NT2/D1 (cell line): ENCODE measurements around the gene CASK.
"Not testable (repeated sequence)": the region's sequence is repeated elsewhere in the genome, so short reads cannot be mapped to it uniquely, and the experiment has no call there.

Experiments
- DNase-seq: peaks from one replicate; pipeline ENCODE4 v3.0.0-alpha.2; 2011; ENCODE audit warnings: low read depth, low spot score
- H3K27me3 ChIP-seq: 2 replicates; pipeline ENCODE4 v1.6.0; 2011; ENCODE audit warnings: mild to moderate bottlenecking; ENCODE audit not compliant: insufficient read length, insufficient read depth
- H3K36me3 ChIP-seq: 2 replicates; pipeline ENCODE4 v1.6.1; 2011; ENCODE audit warnings: mild to moderate bottlenecking, low read length, mixed read lengths; ENCODE audit not compliant: insufficient read depth, insufficient read length
- H3K4me1 ChIP-seq: 2 replicates; pipeline ENCODE4 v1.5.1; 2011; ENCODE audit not compliant: insufficient read depth, insufficient read length
- H3K4me3 ChIP-seq: 2 replicates; pipeline ENCODE4 v1.5.1; 2011; ENCODE audit warnings: low read depth; ENCODE audit not compliant: insufficient read length
- H3K9ac ChIP-seq: 2 replicates; pipeline ENCODE4 v1.6.0; 2011; ENCODE audit warnings: low read depth; ENCODE audit not compliant: insufficient read length
- H3K9me3 ChIP-seq: 2 replicates; pipeline ENCODE4 v1.5.1; 2011; ENCODE audit warnings: mild to moderate bottlenecking, low read length; ENCODE audit not compliant: insufficient read depth
- SUZ12 ChIP-seq: IDR thresholded peaks from 2 replicates; pipeline ENCODE4 v1.6.1; 2011; ENCODE audit not compliant: insufficient read length, insufficient read depth; ENCODE audit errors: extremely low read depth
- YY1 ChIP-seq: IDR thresholded peaks from 2 replicates; pipeline ENCODE4 v1.6.1; 2011; ENCODE audit not compliant: insufficient read length, insufficient read depth
- ZNF274 ChIP-seq: IDR thresholded peaks from 2 replicates; pipeline ENCODE4 v1.6.1; 2011; ENCODE audit warnings: mild to moderate bottlenecking, low read depth, low read length

CASK gene

DNA sequence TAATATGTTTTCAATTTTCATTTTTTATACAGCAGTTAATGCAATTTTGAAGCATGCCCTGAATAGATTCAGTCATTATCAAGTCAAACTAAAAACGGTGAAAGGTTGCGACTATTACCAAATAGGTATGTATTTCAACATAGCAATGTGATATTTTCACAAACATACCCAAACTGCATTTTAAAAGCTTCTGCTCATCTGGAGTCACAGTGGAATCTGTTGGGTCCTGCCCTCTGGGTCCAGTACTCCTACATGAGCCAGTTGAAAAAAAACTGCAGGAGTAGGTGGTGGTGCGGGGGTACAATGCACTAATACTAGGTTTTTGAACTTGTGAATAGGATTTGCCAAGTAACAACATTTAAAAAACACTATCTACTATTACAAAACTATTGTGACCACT, 233.6 kb downstream of the CASK start:
- Histone ChIP-seq H3K9ac (no peak overlapping the region), H3K36me3 (no peaks in the 10 kb centered on the region), H3K4me1 (no peaks in the 10 kb centered on the region), H3K4me3 (no peak overlapping the region), H3K27me3 (no peaks in the 10 kb centered on the region), H3K9me3 (no peaks in the 10 kb centered on the region)
- no peak for TF ChIP-seq YY1
- TF ChIP-seq SUZ12 = no peak
- TF ChIP-seq ZNF274 = no peak
- DNase-seq = no peak

DNA sequence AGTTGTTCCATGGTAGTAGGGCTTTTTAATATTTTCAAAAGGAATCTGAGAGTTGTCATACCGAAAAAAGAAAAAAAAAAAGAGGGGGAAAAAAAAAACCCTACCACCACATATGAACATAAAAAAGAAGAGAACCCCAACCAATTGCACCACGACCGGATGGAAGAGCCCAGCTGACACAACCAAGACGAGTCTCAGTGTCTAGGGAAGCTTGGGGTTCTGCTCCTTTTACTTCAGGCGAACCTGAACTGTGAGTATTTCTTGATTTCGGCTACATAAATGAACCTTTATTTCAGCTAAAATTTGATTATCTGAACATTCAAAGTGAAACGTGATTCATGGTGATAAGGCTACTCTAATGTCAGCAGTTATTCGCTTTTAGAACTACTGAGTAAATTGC, 234.5 kb downstream of the CASK start, which contains the start of gene GPR34:
GPR34 (plus strand) TSS at position 139 of the 400 bp plus-strand sequence. CDS start 6,661 bp downstream, outside the sequence.
- Histone ChIP-seq H3K4me1 (no peaks in the 10 kb centered on the region), H3K27me3 (no peaks in the 10 kb centered on the region), H3K4me3 (no peak within 1 kb of the TSS), H3K9me3 (no peaks in the 10 kb centered on the region), H3K36me3 (no peaks in the 10 kb centered on the region), H3K9ac (no peak within 1 kb of the TSS)
- DNase-seq = no peak
- TF ChIP-seq SUZ12 = no peak
- TF ChIP-seq YY1 = no peak
- TF ChIP-seq ZNF274 = no peak

DNA sequence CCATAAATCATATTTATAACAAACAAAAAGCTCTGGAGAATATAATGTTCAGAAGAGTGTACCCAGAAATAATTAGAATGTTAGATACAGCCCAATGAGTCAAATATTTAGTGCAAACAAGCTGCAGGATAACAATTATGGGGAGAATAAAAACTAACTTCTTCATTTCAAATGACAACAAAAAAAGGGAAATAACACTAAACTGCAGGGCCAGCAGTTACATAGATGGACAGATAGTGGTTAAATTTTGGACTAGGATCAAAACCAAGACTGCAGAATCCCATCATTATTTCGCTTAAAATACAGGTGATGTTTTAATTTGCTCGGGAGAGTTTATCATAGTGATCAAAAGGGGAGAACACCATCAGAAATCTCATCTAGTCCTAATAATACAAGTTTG, 235.2 kb downstream of the CASK start:
- Histone ChIP-seq H3K9me3 (no peaks in the 10 kb centered on the region), H3K4me3 (no peak overlapping the region), H3K36me3 (no peaks in the 10 kb centered on the region), H3K4me1 (no peaks in the 10 kb centered on the region), H3K27me3 (no peaks in the 10 kb centered on the region), H3K9ac (no peak overlapping the region)
- no peak for DNase-seq
- TF ChIP-seq SUZ12 = no peak
- TF ChIP-seq ZNF274 = no peak
- TF ChIP-seq YY1 = no peak

DNA sequence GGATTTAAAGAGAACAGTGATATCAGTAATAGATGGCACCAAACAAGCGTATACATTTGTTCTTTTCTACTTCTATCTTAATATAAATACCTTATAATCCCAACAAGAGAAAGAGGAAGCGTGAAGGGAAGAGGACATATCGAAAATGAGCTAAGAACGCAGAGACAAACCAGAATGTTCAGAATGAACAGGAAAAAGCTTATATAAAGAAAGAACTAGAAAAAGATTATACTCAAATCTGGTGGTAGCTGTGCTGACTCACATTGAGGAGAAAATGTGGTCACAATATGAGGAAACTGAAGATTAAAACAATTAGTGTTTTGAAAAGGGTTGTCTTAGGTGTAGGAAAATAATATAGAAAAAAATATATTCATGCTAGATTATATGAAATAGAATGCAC, 236.6 kb downstream of the CASK start:
- no peaks in the 10 kb centered on the region for H3K4me1 ChIP-seq
- DNase-seq = no peak
- no peak overlapping the region for H3K4me3 ChIP-seq

DNA sequence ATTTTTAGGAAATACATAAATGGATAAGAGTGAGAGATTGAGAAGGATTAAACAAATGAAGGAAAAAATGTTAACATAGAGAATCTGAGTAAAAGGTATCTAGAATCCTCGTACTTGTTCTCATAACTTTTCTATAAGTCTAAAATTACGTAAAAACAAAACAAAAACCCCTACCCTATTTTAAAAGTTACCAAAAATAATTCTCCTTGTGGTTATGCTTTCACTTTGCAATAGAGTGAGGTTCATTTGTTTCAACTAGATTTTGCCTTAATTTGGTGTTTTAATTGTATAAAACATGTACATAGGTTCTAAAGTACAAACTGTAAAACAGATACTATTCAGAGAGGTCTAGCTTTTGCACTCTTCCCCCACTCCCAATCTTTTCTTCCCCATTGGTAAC, 238.4 kb downstream of the CASK start:
- Histone ChIP-seq H3K4me1 (no peaks in the 10 kb centered on the region), H3K9ac (no peak overlapping the region), H3K4me3 (no peak overlapping the region), H3K36me3 (no peaks in the 10 kb centered on the region), H3K27me3 (no peaks in the 10 kb centered on the region), H3K9me3 (no peaks in the 10 kb centered on the region)
- no peak for DNase-seq
- TF ChIP-seq ZNF274 (no peak), YY1 (no peak), SUZ12 (no peak)

More for the DNA sequence above, 236.6 kb downstream of the CASK start:
- Histone ChIP-seq H3K36me3 (no peaks in the 10 kb centered on the region), H3K9ac (no peak overlapping the region), H3K9me3 (no peaks in the 10 kb centered on the region), H3K27me3 (no peaks in the 10 kb centered on the region)
- TF ChIP-seq ZNF274 (no peak), SUZ12 (no peak), YY1 (no peak)

DNA sequence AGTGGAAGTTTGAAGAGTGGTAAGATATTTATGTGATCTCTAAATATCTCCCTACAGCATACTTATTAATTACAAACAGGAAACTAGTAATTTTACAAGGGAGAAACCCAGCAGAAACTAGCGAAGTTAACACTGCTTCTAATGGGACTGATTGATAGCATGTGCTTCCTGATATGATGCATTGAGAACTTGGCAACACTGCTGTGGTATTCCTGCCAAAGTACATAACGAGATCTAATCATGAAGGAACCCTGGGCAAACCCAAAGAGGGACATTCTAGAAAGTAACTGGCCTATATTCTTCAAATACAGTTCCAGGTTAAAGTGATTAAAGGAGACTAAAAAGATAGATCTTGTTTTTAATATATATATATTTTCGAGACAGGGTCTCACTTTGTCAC, 239.2 kb downstream of the CASK start:
- Histone ChIP-seq H3K4me3 (no peak overlapping the region), H3K36me3 (no peaks in the 10 kb centered on the region), H3K4me1 (no peaks in the 10 kb centered on the region), H3K9ac (no peak overlapping the region), H3K27me3 (no peaks in the 10 kb centered on the region), H3K9me3 (no peaks in the 10 kb centered on the region)
- no peak for TF ChIP-seq YY1
- no peak for TF ChIP-seq SUZ12
- TF ChIP-seq ZNF274 = no peak
- no peak for DNase-seq

DNA sequence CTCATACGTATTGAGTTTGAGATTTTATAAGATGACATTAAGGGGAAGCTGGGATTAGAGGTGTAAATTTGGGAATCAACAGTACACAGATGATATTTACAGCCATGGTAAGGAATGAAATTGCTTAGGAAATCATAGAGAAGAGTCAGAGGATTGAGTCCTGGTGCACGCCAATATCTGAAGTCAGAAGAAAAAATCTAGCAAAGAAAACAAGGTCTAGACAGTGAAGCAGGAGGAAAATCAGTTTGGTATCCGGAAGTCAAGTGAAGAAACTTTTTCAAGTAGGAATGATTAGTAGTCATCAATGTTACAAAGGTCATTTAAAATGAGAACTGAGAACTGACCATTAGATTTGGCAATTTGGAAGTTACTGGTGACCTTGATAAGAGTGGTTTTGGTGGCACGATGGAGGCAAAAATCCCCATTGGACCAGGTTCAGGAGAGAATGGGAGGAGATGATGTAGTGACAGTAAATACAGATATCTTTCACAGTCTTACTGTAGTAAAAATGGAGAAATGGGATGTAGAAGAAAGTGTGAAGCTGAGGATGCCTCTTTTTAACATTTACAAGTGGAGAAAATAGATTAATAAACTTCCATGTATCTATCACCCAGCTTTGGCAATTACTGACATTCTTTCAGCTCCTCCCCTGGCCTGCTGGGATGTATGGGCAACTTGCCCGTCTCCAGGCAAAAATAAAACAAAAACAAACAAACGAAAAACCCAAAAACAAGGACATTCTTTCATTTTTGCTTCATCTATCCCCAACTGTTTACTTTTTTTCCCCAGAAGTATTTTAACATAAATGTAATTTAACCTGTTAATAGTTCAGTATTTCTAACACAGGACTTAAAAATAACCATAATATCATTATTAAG, 245.9 kb downstream of the CASK start:
- Histone ChIP-seq H3K4me1 (no peaks in the 10 kb centered on the region), H3K36me3 (no peaks in the 10 kb centered on the region), H3K9me3 (no peaks in the 10 kb centered on the region), H3K4me3 (no peak overlapping the region), H3K27me3 (no peaks in the 10 kb centered on the region), H3K9ac (no peak overlapping the region)
- DNase-seq = no peak
- no peak for TF ChIP-seq ZNF274
- TF ChIP-seq YY1 = no peak
- TF ChIP-seq SUZ12 = no peak

DNA sequence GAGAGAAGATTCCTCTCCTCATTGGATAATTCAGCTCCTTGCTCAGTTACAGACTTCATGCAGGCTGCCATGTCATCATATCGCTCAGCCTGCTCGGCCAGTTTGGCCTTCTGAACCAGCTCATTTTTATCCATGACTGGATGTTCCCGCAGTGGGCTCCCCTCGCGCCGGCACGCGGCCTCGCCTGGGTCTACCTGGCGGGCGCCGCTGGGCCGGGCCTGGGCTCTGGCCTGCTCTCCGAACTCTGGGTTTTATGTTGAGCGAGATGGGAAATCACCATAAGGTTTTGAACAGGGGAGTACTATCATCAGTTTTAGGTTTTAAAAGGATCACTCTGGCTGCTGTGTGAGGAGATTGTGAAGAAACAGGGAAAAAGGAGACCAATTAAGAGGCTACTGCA, 247.0 kb downstream of the CASK start:
- H3K4me3 ChIP-seq, H3K9me3 ChIP-seq, H3K4me1 ChIP-seq, DNase-seq, H3K27me3 ChIP-seq, H3K36me3 ChIP-seq, H3K9ac ChIP-seq: not testable (repeated sequence)
